IPS DF 4.7 (cell line): ENCODE data around the gene GLIS2.
"Not testable (repeated sequence)": the region's sequence is repeated elsewhere in the genome, so short reads cannot be mapped to it uniquely, and the experiment has no call there.

ENCODE experiments used
- DNase-seq: peaks from one replicate; pipeline ENCODE4 v3.0.0-alpha.2; 2013; ENCODE audit warnings: low spot score; ENCODE audit errors: extremely low read depth

Gene GLIS2

GRCh38 chr16:4333714-4334113 is 17.8 kb downstream of the GLIS2 start:
- DNase-seq, result not testable (repeated sequence)

GRCh38 chr16:4334724-4335495 is 19.0 kb downstream of the GLIS2 start:
- DNase-seq, result no peak

- no peak for DNase-seq
Measured at GRCh38 chr16:4336701-4337539, 21.1 kb downstream of the GLIS2 start.

GRCh38 chr16:4337540-4338088 is 21.7 kb downstream of the GLIS2 start:
- DNase-seq, result no peak

GRCh38 chr16:4338125-4338582 is 22.3 kb downstream of the GLIS2 start:
- no peak for DNase-seq

GRCh38 chr16:4338712-4339299 is 22.9 kb downstream of the GLIS2 start:
- no peak for DNase-seq

- no peak for DNase-seq
Measured at GRCh38 chr16:4339455-4339854, 23.6 kb downstream of the GLIS2 start.

- no peak for DNase-seq
Measured at GRCh38 chr16:4339909-4340308, 24.0 kb downstream of the GLIS2 start.

GRCh38 chr16:4340443-4340842 is 24.6 kb downstream of the GLIS2 start:
- no peak for DNase-seq

GRCh38 chr16:4341250-4341649 is 25.4 kb downstream of the GLIS2 start:
- DNase-seq, result no peak

- DNase-seq, result no peak
Measured at GRCh38 chr16:4342866-4343744, 27.2 kb downstream of the GLIS2 start.

GRCh38 chr16:4344300-4344982 is 28.6 kb downstream of the GLIS2 start:
- not testable (repeated sequence) for DNase-seq

GRCh38 chr16:4344983-4345835 is 29.3 kb downstream of the GLIS2 start:
- no peak for DNase-seq

- no peak for DNase-seq
Measured at GRCh38 chr16:4345836-4346781, 30.2 kb downstream of the GLIS2 start.

- DNase-seq, result no peak
Measured at GRCh38 chr16:4347010-4347409, 31.1 kb downstream of the GLIS2 start.

GRCh38 chr16:4347765-4348509 is 32.1 kb downstream of the GLIS2 start:
- no peak for DNase-seq

- DNase-seq, result no peak
Measured at GRCh38 chr16:4349332-4349731, 33.5 kb downstream of the GLIS2 start.
